ENCODE data around the gene MFF. TPM values are rescaled to one million over a fixed set of nuclear protein-coding genes. Genes with fewer than 3 reads are reported as not detected.

MFF gene
- total RNA-seq, 1 donor from 2014 or later, result 108 TPM

- DNase-seq, result no peak
- TF ChIP-seq, protein P1, sequence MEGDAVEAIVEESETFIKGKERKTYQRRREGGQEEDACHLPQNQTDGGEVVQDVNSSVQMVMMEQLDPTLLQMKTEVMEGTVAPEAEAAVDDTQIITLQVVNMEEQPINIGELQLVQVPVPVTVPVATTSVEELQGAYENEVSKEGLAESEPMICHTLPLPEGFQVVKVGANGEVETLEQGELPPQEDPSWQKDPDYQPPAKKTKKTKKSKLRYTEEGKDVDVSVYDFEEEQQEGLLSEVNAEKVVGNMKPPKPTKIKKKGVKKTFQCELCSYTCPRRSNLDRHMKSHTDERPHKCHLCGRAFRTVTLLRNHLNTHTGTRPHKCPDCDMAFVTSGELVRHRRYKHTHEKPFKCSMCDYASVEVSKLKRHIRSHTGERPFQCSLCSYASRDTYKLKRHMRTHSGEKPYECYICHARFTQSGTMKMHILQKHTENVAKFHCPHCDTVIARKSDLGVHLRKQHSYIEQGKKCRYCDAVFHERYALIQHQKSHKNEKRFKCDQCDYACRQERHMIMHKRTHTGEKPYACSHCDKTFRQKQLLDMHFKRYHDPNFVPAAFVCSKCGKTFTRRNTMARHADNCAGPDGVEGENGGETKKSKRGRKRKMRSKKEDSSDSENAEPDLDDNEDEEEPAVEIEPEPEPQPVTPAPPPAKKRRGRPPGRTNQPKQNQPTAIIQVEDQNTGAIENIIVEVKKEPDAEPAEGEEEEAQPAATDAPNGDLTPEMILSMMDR (IDR thresholded peaks at IDR 0.05; ENCODE audit: partially characterized antibody, unreplicated experiment), result no peak
- Mint-ChIP-seq H3K4me1 (ENCODE audit: low read depth, unreplicated experiment) (peaks cover 6% of the 10 kb centered on the region), H3K27me3 (ENCODE audit: unreplicated experiment) (no peaks in the 10 kb centered on the region), H3K9me3 (ENCODE audit: unreplicated experiment) (peaks cover under 1% of the 10 kb centered on the region), H3K4me3 (ENCODE audit: unreplicated experiment) (no peak overlapping the region), H3K27ac (ENCODE audit: unreplicated experiment) (no peak overlapping the region), H3K36me3 (ENCODE audit: unreplicated experiment) (no peaks in the 10 kb centered on the region)
Observed at GRCh38 chr2:227340106-227340505, 15.1 kb downstream of the MFF start.

DNA sequence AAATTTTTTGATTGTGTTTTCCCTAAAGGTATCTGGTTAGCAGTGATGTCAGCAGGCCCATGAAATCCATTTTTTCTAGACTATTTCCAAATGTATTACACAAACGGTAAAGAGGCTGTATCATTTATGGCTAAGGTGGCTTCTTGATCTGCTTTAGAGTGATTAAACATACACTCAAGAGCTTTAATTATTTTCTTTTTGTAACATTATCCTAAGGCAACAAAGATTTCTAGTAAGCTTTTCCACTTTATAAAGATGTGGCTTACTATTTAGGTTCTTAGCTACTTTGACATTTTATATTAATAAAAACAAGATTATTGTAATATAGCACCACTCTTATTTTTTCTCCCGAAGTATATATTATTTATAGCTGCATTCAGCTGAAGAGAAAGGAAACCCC, 16.5 kb downstream of the MFF start:
- peaks cover 7% of the 10 kb centered on the region for H3K4me1 Mint-ChIP-seq (ENCODE audit: low read depth, unreplicated experiment)
- H3K4me3 Mint-ChIP-seq (ENCODE audit: unreplicated experiment), result no peak overlapping the region
- DNase-seq, result no peak
- H3K36me3 Mint-ChIP-seq (ENCODE audit: unreplicated experiment), result no peaks in the 10 kb centered on the region
- TF ChIP-seq, protein P1 (IDR thresholded peaks at IDR 0.05; ENCODE audit: partially characterized antibody, unreplicated experiment), result no peak
- no peaks in the 10 kb centered on the region for H3K27me3 Mint-ChIP-seq (ENCODE audit: unreplicated experiment)
- H3K9me3 Mint-ChIP-seq (ENCODE audit: unreplicated experiment), result no peaks in the 10 kb centered on the region
- H3K27ac Mint-ChIP-seq (ENCODE audit: unreplicated experiment), result no peak overlapping the region

GRCh38 chr2:227344231-227344630, 19.2 kb downstream of the MFF start:
- no peaks in the 10 kb centered on the region for H3K36me3 Mint-ChIP-seq (ENCODE audit: unreplicated experiment)
- no peak overlapping the region for H3K4me3 Mint-ChIP-seq (ENCODE audit: unreplicated experiment)
- no peaks in the 10 kb centered on the region for H3K27me3 Mint-ChIP-seq (ENCODE audit: unreplicated experiment)
- no peak for DNase-seq
- TF ChIP-seq, protein P1 (IDR thresholded peaks at IDR 0.05; ENCODE audit: partially characterized antibody, unreplicated experiment), result no peak
- H3K27ac Mint-ChIP-seq (ENCODE audit: unreplicated experiment), result no peak overlapping the region
- no peaks in the 10 kb centered on the region for H3K9me3 Mint-ChIP-seq (ENCODE audit: unreplicated experiment)
- H3K4me1 Mint-ChIP-seq (ENCODE audit: low read depth, unreplicated experiment), result peaks cover 15% of the 10 kb centered on the region

GRCh38 chr2:227347117-227347516, 22.1 kb downstream of the MFF start:
- DNase-seq, result no peak
- Mint-ChIP-seq H3K9me3 (ENCODE audit: unreplicated experiment) (no peaks in the 10 kb centered on the region), H3K4me1 (ENCODE audit: low read depth, unreplicated experiment) (peaks cover 14% of the 10 kb centered on the region), H3K27ac (ENCODE audit: unreplicated experiment) (peak overlapping the region; percentile 54), H3K36me3 (ENCODE audit: unreplicated experiment) (no peaks in the 10 kb centered on the region), H3K4me3 (ENCODE audit: unreplicated experiment) (no peak overlapping the region), H3K27me3 (ENCODE audit: unreplicated experiment) (no peaks in the 10 kb centered on the region)
- TF ChIP-seq, protein P1 (IDR thresholded peaks at IDR 0.05; ENCODE audit: partially characterized antibody, unreplicated experiment), result no peak

DNA sequence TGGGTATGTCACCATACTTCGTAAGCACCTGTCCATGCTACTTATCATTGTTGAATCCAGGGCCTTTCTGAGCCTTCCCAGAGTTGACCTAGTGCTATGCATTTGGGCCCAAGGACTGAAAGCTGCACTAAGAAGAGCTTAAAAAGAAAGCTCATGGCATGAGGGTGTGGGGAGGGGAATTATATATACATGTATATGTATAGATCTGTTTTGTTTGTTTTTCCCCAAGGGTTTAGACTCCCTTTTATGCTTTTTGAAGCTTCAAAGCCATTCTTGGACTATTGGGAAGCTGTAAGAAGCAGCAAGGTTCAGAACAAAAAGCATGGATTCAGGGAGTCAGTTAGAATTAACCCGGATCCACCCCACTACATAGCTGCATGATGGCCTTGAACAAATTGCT, 23.3 kb downstream of the MFF start:
- Mint-ChIP-seq H3K36me3 (ENCODE audit: unreplicated experiment) (no peaks in the 10 kb centered on the region), H3K9me3 (ENCODE audit: unreplicated experiment) (no peaks in the 10 kb centered on the region), H3K4me3 (ENCODE audit: unreplicated experiment) (no peak overlapping the region), H3K27ac (ENCODE audit: unreplicated experiment) (no peak overlapping the region), H3K4me1 (ENCODE audit: low read depth, unreplicated experiment) (peaks cover 14% of the 10 kb centered on the region), H3K27me3 (ENCODE audit: unreplicated experiment) (no peaks in the 10 kb centered on the region)
- DNase-seq, result no peak
- TF ChIP-seq, protein P1 (IDR thresholded peaks at IDR 0.05; ENCODE audit: partially characterized antibody, unreplicated experiment), result no peak

All from glutamatergic neuron (in vitro differentiated cells).